ENCODE data around the gene TTLL7. TPM values are rescaled to one million over a fixed set of nuclear protein-coding genes. Genes with fewer than 3 reads are reported as not detected.

The TTLL7 gene
- total RNA-seq, 1 donor from 2014 or later: not detected

GRCh38 chr1:84027368-84027767 lies 28.4 kb upstream of the TTLL7 start:
- ChIA-PET CTCF (no interaction called here), POLR2A (no interaction called here)
- H3K4me3 Mint-ChIP-seq: no peak overlapping the region
- no peak overlapping the region for H3K27ac Mint-ChIP-seq
- intact Hi-C loops (cut with micrococcal nuclease): no loop called here
- H3K9me3 Mint-ChIP-seq: no peaks in the 10 kb centered on the region
- DNase-seq: no peak
- no peaks in the 10 kb centered on the region for H3K4me1 Mint-ChIP-seq
- TF ChIP-seq CTCF (IDR thresholded peaks at IDR 0.05): no peak
- no peaks in the 10 kb centered on the region for H3K36me3 Mint-ChIP-seq (ENCODE audit: low read depth)
- no peak for ATAC-seq (ENCODE audit: low read depth)
- peaks cover 4% of the 10 kb centered on the region for H3K27me3 Mint-ChIP-seq

GRCh38 chr1:84025966-84026365 lies 27.0 kb upstream of the TTLL7 start:
- TF ChIP-seq CTCF (IDR thresholded peaks at IDR 0.05): no peak
- no peak for DNase-seq
- H3K4me3 Mint-ChIP-seq: no peak overlapping the region
- no peaks in the 10 kb centered on the region for H3K36me3 Mint-ChIP-seq (ENCODE audit: low read depth)
- H3K27ac Mint-ChIP-seq: no peak overlapping the region
- intact Hi-C loops (cut with micrococcal nuclease): no loop called here
- ChIA-PET POLR2A (no interaction called here), CTCF (no interaction called here)
- no peaks in the 10 kb centered on the region for H3K4me1 Mint-ChIP-seq
- H3K27me3 Mint-ChIP-seq: peaks cover 4% of the 10 kb centered on the region
- peaks cover 5% of the 10 kb centered on the region for H3K9me3 Mint-ChIP-seq
- no peak for ATAC-seq (ENCODE audit: low read depth)

- POLR2A ChIA-PET: no interaction called here
- CTCF ChIA-PET: interaction anchor here (0.7 to 0.8 kb wide), 2 partner anchors 11 to 99 kb away, joined by 3 read pairs; no protein-coding TSS in a partner anchor
Observed at GRCh38 chr1:84021822-84022221, 22.9 kb upstream of the TTLL7 start.

DNA sequence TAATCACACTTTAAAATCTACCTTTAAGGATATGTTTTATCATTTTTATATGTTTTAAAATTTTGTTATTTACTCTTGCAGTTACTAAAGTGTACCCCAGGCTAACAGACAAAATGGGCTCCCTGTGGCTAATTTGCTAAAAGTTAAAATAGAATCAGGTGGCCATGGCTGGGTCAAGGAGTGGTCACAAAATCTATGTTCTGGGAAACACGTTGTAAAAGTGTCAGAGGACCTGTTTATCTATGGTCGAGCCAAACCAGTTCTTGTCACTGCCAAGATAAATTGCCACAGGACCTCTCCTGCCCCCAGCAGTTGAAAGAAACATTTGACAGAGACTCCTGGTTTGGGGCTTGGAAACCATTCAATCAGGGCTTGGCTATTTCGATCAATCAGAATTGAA lies 21.2 kb upstream of the TTLL7 start:
- Mint-ChIP-seq H3K9me3 (peaks cover 5% of the 10 kb centered on the region), H3K27me3 (peaks cover 10% of the 10 kb centered on the region), H3K4me3 (no peak overlapping the region), H3K27ac (no peak overlapping the region), H3K4me1 (no peaks in the 10 kb centered on the region), H3K36me3 (ENCODE audit: low read depth) (no peaks in the 10 kb centered on the region)
- no peak for DNase-seq
- CTCF ChIA-PET: no interaction called here
- no peak for ATAC-seq (ENCODE audit: low read depth)
- no peak for TF ChIP-seq CTCF (IDR thresholded peaks at IDR 0.05)
- POLR2A ChIA-PET: no interaction called here
- intact Hi-C loops (cut with micrococcal nuclease): no loop called here

More at GRCh38 chr1:84021822-84022221, 22.9 kb upstream of the TTLL7 start:
- no peak for TF ChIP-seq CTCF (IDR thresholded peaks at IDR 0.05)
- Mint-ChIP-seq H3K27ac (no peak overlapping the region), H3K36me3 (ENCODE audit: low read depth) (no peaks in the 10 kb centered on the region), H3K4me1 (no peaks in the 10 kb centered on the region), H3K4me3 (no peak overlapping the region), H3K9me3 (peaks cover 5% of the 10 kb centered on the region), H3K27me3 (peaks cover 10% of the 10 kb centered on the region)
- intact Hi-C loops (cut with micrococcal nuclease): no loop called here
- ATAC-seq (ENCODE audit: low read depth) (no peak), DNase-seq (no peak)

DNA sequence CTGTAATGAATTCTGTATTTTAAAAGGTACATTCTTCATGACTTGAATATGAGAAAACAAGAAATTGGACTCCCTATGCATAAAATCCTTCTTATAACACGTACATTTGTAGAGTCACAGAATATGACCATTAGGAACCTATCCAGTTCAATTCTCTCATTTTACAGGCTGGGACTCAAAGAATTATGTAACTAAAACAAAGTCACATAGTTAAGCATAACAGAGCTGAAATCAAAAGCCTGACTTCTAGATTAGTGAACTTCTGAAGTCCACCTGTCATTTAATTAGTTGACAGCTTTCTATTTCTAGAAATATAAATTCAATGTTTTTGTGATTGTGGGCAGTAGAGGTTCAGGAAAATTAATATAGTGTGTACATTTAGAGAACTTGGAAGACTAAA lies 20.3 kb upstream of the TTLL7 start:
- no peak for DNase-seq
- no peak overlapping the region for H3K4me3 Mint-ChIP-seq
- peaks cover 8% of the 10 kb centered on the region for H3K27me3 Mint-ChIP-seq
- no peaks in the 10 kb centered on the region for H3K4me1 Mint-ChIP-seq
- ATAC-seq (ENCODE audit: low read depth): no peak
- H3K36me3 Mint-ChIP-seq (ENCODE audit: low read depth): no peaks in the 10 kb centered on the region
- peaks cover 5% of the 10 kb centered on the region for H3K9me3 Mint-ChIP-seq
- TF ChIP-seq CTCF (IDR thresholded peaks at IDR 0.05): no peak
- intact Hi-C loops (cut with micrococcal nuclease): no loop called here
- ChIA-PET POLR2A (no interaction called here), CTCF (no interaction called here)
- H3K27ac Mint-ChIP-seq: no peak overlapping the region

All from activated B cell treated with CpG ODN at 0.5 μM for 24 hours (primary cell).